B cell (primary cell): ENCODE results near the gene GSE1. TPM values are rescaled to one million over a fixed set of nuclear protein-coding genes. Genes with fewer than 3 reads are reported as not detected.

Experiments used
- ATAC-seq: fragments of 200-7000 bp; cut with Tn5 transposase; one replicate; pipeline ENCODE4 v1.10.0; 2021; ENCODE audit warnings: low read depth, mild to moderate bottlenecking, moderate number of reproducible peaks, moderate library complexity
- CTCF ChIA-PET: fragments of 350-600 bp; sonication (Branson Sonifier 250); formaldehyde crosslinking; loops from one replicate; lab custom pipeline; 2021; ENCODE audit warnings: antibody characterized with exemption, inconsistent platforms; lab: Charles Lee
- POLR2A ChIA-PET: fragments of 350-600 bp; sonication (Branson Sonifier 250); formaldehyde crosslinking; loops from one replicate; lab custom pipeline; 2021; ENCODE audit warnings: antibody characterized with exemption; lab: Charles Lee
- DNase-seq: peaks from one replicate; pipeline ENCODE4 v3.0.0; 2013
- H2AFZ ChIP-seq: 2 replicates; pipeline ENCODE4 v1.6.1; 2012; ENCODE audit warnings: mild to moderate bottlenecking, low read depth, low read length; ENCODE audit not compliant: insufficient read depth, poor library complexity, severe bottlenecking
- H3K27ac ChIP-seq, 2 donors: 1 replicate in 1 of 2; 2 replicates in 1 of 2; pipeline ENCODE4 v1.5.1; 2012 to 2013; ENCODE audit warnings: low read length in 2 of 2, mild to moderate bottlenecking in 2 of 2, moderate library complexity in 1 of 2
- H3K27me3 ChIP-seq, 4 experiments: fragments of 200-600 bp in 1 of 4; sonication (generic) in 1 of 4; replicated peaks in 1 of 4; 1 replicate in 2 of 4; 2 replicates in 2 of 4; pipeline versions ENCODE4 v1.6.1 to v1.7.0; 2013 to 2016; ENCODE audit warnings: low read length in 3 of 4, mild to moderate bottlenecking in 2 of 4, mixed read lengths in 1 of 4, moderate library complexity in 1 of 4; ENCODE audit not compliant: insufficient read depth in 4 of 4, control insufficient read depth in 3 of 4; ENCODE audit errors: control extremely low read depth in 1 of 4
- H3K36me3 ChIP-seq, 2 experiments: replicated peaks in 1 of 2; 1 replicate in 1 of 2; 2 replicates in 1 of 2; pipeline versions ENCODE4 v1.6.1 to v1.7.1; 2013; ENCODE audit warnings: low read length in 1 of 2; ENCODE audit not compliant: insufficient read depth in 2 of 2, control insufficient read depth in 1 of 2; ENCODE audit errors: control extremely low read depth in 1 of 2, extremely low read depth in 1 of 2
- H3K4me1 ChIP-seq, 2 donors: fragments of 200-600 bp in 1 of 2; sonication (generic) in 1 of 2; 1 replicate in 1 of 2; 2 replicates in 1 of 2; pipeline versions ENCODE4 v1.5.1 to v1.6.1; 2013 to 2017; ENCODE audit warnings: low read length in 2 of 2; ENCODE audit not compliant: control insufficient read depth in 2 of 2, insufficient read depth in 2 of 2
- H3K4me2 ChIP-seq: replicated peaks from 2 replicates; pipeline ENCODE3; 2012; ENCODE audit warnings: mild to moderate bottlenecking, low read depth, low read length; ENCODE audit not compliant: poor library complexity, severe bottlenecking
- H3K4me3 ChIP-seq, 5 experiments: fragments of 200-600 bp in 1 of 5; sonication (generic) in 1 of 5; 1 replicate in 3 of 5; 2 replicates in 2 of 5; pipeline versions ENCODE4 v1.5.1 to v1.7.0; 2011 to 2016; ENCODE audit warnings: low read length in 4 of 5, mild to moderate bottlenecking in 4 of 5, low read depth in 2 of 5, control low read depth in 1 of 5, moderate library complexity in 1 of 5; ENCODE audit not compliant: insufficient read depth in 1 of 5; ENCODE audit errors: control extremely low read depth in 1 of 5, extremely low read depth in 1 of 5
- H3K79me2 ChIP-seq: fragments of 200-600 bp; sonication (generic); one replicate; pipeline ENCODE4 v1.6.0; 2016; ENCODE audit warnings: low read length; ENCODE audit not compliant: control insufficient read depth, insufficient read depth
- H3K9ac ChIP-seq: fragments of 200-600 bp; sonication (generic); 2 replicates; pipeline ENCODE4 v1.6.1; 2017; ENCODE audit warnings: mild to moderate bottlenecking, low read length, moderate library complexity
- H3K9me3 ChIP-seq, 3 donors: one replicate each; pipeline versions ENCODE4 v1.6.1 to v1.7.1; 2013; ENCODE audit warnings: low read length in 2 of 3; ENCODE audit not compliant: control insufficient read depth in 2 of 3, insufficient read depth in 1 of 3; ENCODE audit errors: control extremely low read depth in 1 of 3
- H4K20me1 ChIP-seq: 2 replicates; pipeline ENCODE4 v1.6.0; 2012; ENCODE audit warnings: mild to moderate bottlenecking, low read length; ENCODE audit not compliant: insufficient read depth, control insufficient read depth, poor library complexity, severe bottlenecking
- H3K27ac Mint-ChIP-seq: one replicate; pipeline ENCODE4 v1.8.0; 2021; ENCODE audit warnings: mixed read lengths
- H3K27me3 Mint-ChIP-seq: one replicate; pipeline ENCODE4 v1.8.0; 2021; ENCODE audit warnings: mixed read lengths
- H3K4me1 Mint-ChIP-seq: one replicate; pipeline ENCODE4 v1.8.0; 2021; ENCODE audit warnings: mixed read lengths
- H3K4me3 Mint-ChIP-seq: one replicate; pipeline ENCODE4 v1.8.0; 2021; ENCODE audit warnings: mixed read lengths
- H3K9me3 Mint-ChIP-seq: one replicate; pipeline ENCODE4 v1.8.0; 2022; ENCODE audit warnings: mixed read lengths; ENCODE audit not compliant: insufficient read depth
- EZH2 ChIP-seq: IDR thresholded peaks from 2 replicates; pipeline ENCODE4 v1.6.1; 2012; ENCODE audit warnings: borderline replicate concordance, low read depth, mild to moderate bottlenecking, moderate library complexity, low read length; ENCODE audit not compliant: insufficient read depth, poor library complexity, severe bottlenecking
- WGBS: methylation state at CpG from one replicate; pipeline ENCODE4 v1.1.5; 2013; ENCODE audit warnings: missing lambda C conversion rate; ENCODE audit not compliant: insufficient coverage; 5-methylcytosine and 5-hydroxymethylcytosine counted together
- intact Hi-C: fragments of 100-400 bp; cut with micrococcal nuclease; formaldehyde crosslinking; loops from one replicate; pipeline ENCODE4 v1.10.0; 2022
- polyA plus RNA-seq: library from polyadenylated mRNA; depleted of rRNA; stranded (reverse); fragments of >200 nt; gene quantifications from 2 replicates; pipeline ENCODE4 v1.2.3, GENCODE V29; 2012
- total RNA-seq, 2 donors: library from RNA; stranded (reverse); fragments of 120-200 nt in 1 of 2; gene quantifications; 1 replicate in 1 of 2; 2 replicates in 1 of 2; pipeline versions ENCODE4 v1.2.3 to v1.2.4, GENCODE V29; 2013 to 2022
- TF ChIP-seq, protein P1 (sequence below): fragments of 200-600 bp; IDR thresholded peaks from one replicate; pipeline ENCODE4 v1.8.0; 2022; ENCODE audit warnings: antibody characterized with exemption, mild to moderate bottlenecking

The GSE1 gene
- total and polyA plus RNA-seq, 2 donors (not counting 1 experiment from before 2014, with no cell fraction given) = 57.3 to 76.1 TPM

GRCh38 chr16:85564277-85565051 lies 48.7 kb upstream of the GSE1 start:
- intact Hi-C loops = no loop called here
- peaks cover 55% of the 10 kb centered on the region for H3K4me1 Mint-ChIP-seq
- peak overlapping the region; percentile 89 for H3K27ac Mint-ChIP-seq
- 86% methylated on average over 14 of the region's 16 CpGs for WGBS
- H3K9me3 ChIP-seq = peaks cover 0 to 13% (median under 1%) of the 10 kb centered on the region in 3 donors
- peaks cover 5 to 13% of the 10 kb centered on the region in 2 donors for H3K4me1 ChIP-seq
- no peak overlapping the region for H2AFZ ChIP-seq
- peaks cover 95% of the 10 kb centered on the region for H4K20me1 ChIP-seq
- H3K9me3 Mint-ChIP-seq = no peaks in the 10 kb centered on the region
- DNase-seq (peak; percentile 49), ATAC-seq (no peak)
- no peaks in the 10 kb centered on the region for H3K27me3 Mint-ChIP-seq
- TF ChIP-seq, protein P1, sequence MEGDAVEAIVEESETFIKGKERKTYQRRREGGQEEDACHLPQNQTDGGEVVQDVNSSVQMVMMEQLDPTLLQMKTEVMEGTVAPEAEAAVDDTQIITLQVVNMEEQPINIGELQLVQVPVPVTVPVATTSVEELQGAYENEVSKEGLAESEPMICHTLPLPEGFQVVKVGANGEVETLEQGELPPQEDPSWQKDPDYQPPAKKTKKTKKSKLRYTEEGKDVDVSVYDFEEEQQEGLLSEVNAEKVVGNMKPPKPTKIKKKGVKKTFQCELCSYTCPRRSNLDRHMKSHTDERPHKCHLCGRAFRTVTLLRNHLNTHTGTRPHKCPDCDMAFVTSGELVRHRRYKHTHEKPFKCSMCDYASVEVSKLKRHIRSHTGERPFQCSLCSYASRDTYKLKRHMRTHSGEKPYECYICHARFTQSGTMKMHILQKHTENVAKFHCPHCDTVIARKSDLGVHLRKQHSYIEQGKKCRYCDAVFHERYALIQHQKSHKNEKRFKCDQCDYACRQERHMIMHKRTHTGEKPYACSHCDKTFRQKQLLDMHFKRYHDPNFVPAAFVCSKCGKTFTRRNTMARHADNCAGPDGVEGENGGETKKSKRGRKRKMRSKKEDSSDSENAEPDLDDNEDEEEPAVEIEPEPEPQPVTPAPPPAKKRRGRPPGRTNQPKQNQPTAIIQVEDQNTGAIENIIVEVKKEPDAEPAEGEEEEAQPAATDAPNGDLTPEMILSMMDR = peak; percentile 59
- no peak for TF ChIP-seq EZH2
- H3K27ac ChIP-seq = no peak overlapping the region
- H3K4me2 ChIP-seq = no peak overlapping the region
- no peak overlapping the region for H3K4me3 ChIP-seq
- H3K79me2 ChIP-seq = peaks cover 94% of the 10 kb centered on the region
- ChIA-PET CTCF (interaction anchor here (0.6 to 2.4 kb wide), 8 partner anchors 11 to 257 kb away, joined by 3 to 10 read pairs (median 4); no protein-coding TSS in a partner anchor), POLR2A (no interaction called here)
- H3K4me3 Mint-ChIP-seq = no peak overlapping the region
- H3K9ac ChIP-seq = no peak overlapping the region
- H3K27me3 ChIP-seq = no peaks in the 10 kb centered on the region
- no peaks in the 10 kb centered on the region for H3K36me3 ChIP-seq

DNA sequence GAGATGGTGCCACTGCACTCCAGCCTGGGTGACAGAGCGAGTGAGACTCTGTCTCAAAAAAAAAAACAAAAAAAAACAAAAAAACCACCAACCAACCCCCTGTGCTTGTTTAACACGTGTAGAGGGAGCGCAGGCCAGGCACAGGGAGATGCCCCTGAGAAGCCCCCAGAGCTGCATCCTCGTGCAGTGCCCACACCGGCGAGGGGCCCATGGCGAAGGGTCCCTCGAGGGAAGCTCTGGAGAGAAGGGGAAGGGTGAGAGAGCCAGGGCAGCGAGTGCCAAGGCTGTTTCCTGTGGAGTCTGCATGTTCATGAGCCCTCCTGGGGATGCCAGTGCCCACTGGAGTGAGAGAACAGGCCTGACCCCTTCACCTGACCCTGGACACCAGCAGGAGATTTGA lies 47.8 kb upstream of the GSE1 start:
- ChIA-PET CTCF (interaction anchor here (1.7 kb wide), 1 partner anchor 12 kb away, joined by 4 read pairs; no protein-coding TSS in a partner anchor), POLR2A (no interaction called here)
- Histone ChIP-seq H2AFZ (no peak overlapping the region), H3K4me2 (no peak overlapping the region), H3K4me1 (peaks cover 14 to 19% of the 10 kb centered on the region in 2 donors), H3K27ac (no peak overlapping the region), H3K27me3 (no peaks in the 10 kb centered on the region), H3K9ac (no peak overlapping the region), H4K20me1 (peaks cover 97% of the 10 kb centered on the region), H3K79me2 (peaks cover 94% of the 10 kb centered on the region), H3K4me3 (no peak overlapping the region), H3K36me3 (no peaks in the 10 kb centered on the region), H3K9me3 (peaks cover 0 to 22% (median 2%) of the 10 kb centered on the region in 3 donors)
- H3K4me1 Mint-ChIP-seq = peaks cover 61% of the 10 kb centered on the region
- no peak for TF ChIP-seq EZH2
- TF ChIP-seq, protein P1 = no peak
- intact Hi-C loops = no loop called here
- WGBS = 41% methylated on average over 8 of the region's 9 CpGs
- H3K4me3 Mint-ChIP-seq = no peak overlapping the region
- H3K9me3 Mint-ChIP-seq = no peaks in the 10 kb centered on the region
- no peaks in the 10 kb centered on the region for H3K27me3 Mint-ChIP-seq
- DNase-seq (no peak), ATAC-seq (no peak)
- peak overlapping the region; percentile 46 for H3K27ac Mint-ChIP-seq
